Omental fat pad (tissue), 4 donors: Measurements from ENCODE around the gene MAGOH. TPM values are rescaled to one million over a fixed set of nuclear protein-coding genes. Genes with fewer than 3 reads are reported as not detected.

Experiments used
- ATAC-seq: fragments of 150-250 bp; one replicate; pipeline ENCODE4 v1.9.1; 2016; ENCODE audit warnings: mild to moderate bottlenecking, moderate library complexity; ENCODE audit not compliant: low FRiP score
- DNase-seq: peaks from one replicate; pipeline ENCODE4 v3.0.0-alpha.2; 2019; ENCODE audit warnings: low spot score
- total RNA-seq, 4 donors: library from RNA; depleted of rRNA; stranded (reverse); fragments of >200 nt; gene quantifications; one replicate each; pipeline ENCODE4 v1.1.0, GENCODE V29; 2016
- TF ChIP-seq, protein P1 (sequence below), 3 donors: fragments of 450-650 bp; IDR thresholded peaks; one replicate each; pipeline ENCODE4 v1.5.1; 2016 to 2017; ENCODE audit warnings: antibody characterized with exemption in 3 of 3, mild to moderate bottlenecking in 3 of 3, moderate library complexity in 2 of 3

The MAGOH gene
- total RNA-seq, 4 donors from 2014 or later: 20.3 to 46.7 (median 26.8) TPM

DNA sequence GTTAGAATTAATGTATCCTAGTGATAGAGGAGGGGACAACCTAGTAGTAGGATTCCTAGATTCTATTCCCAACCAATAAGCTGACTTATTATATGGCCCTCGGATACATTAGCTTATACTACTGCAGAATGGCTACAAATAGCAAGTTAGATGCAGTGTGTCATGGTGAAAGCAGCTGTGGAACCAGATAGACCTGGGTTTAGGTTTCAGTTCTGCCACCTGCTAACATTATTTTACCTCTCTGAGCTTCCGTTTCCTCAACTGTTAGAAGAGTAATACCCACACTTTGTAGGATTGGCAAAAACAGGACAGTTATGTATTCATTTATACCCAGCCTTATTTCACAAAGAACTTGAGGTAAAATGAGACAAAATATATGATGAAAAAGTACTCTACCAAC lies 21.6 kb upstream of the MAGOH start:
- TF ChIP-seq, protein P1, sequence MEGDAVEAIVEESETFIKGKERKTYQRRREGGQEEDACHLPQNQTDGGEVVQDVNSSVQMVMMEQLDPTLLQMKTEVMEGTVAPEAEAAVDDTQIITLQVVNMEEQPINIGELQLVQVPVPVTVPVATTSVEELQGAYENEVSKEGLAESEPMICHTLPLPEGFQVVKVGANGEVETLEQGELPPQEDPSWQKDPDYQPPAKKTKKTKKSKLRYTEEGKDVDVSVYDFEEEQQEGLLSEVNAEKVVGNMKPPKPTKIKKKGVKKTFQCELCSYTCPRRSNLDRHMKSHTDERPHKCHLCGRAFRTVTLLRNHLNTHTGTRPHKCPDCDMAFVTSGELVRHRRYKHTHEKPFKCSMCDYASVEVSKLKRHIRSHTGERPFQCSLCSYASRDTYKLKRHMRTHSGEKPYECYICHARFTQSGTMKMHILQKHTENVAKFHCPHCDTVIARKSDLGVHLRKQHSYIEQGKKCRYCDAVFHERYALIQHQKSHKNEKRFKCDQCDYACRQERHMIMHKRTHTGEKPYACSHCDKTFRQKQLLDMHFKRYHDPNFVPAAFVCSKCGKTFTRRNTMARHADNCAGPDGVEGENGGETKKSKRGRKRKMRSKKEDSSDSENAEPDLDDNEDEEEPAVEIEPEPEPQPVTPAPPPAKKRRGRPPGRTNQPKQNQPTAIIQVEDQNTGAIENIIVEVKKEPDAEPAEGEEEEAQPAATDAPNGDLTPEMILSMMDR (IDR thresholded peaks at IDR 0.05): no peak
- ATAC-seq (no peak), DNase-seq (no peak)

DNA sequence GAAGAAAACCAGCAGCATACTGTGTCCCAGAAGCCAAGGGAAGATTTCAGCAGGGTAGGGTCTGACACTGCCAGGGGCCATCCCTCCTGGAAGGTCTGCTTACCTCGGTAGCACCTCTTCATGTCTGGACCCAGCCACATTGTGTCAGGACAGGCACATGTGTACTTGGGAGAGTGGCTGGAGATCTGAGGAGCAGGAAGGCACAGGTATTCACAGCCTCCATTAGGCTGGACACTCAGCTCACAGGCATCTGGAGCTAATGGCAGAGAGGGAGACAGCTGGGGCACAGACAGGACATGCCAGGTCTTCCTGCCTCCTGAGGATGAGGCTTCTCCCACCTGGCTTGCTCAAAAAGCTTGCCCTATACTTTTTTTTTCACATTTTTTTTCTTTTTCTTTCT lies 19.9 kb upstream of the MAGOH start:
- no peak for DNase-seq
- TF ChIP-seq, protein P1 (IDR thresholded peaks at IDR 0.05): no peak
- no peak for ATAC-seq

DNA sequence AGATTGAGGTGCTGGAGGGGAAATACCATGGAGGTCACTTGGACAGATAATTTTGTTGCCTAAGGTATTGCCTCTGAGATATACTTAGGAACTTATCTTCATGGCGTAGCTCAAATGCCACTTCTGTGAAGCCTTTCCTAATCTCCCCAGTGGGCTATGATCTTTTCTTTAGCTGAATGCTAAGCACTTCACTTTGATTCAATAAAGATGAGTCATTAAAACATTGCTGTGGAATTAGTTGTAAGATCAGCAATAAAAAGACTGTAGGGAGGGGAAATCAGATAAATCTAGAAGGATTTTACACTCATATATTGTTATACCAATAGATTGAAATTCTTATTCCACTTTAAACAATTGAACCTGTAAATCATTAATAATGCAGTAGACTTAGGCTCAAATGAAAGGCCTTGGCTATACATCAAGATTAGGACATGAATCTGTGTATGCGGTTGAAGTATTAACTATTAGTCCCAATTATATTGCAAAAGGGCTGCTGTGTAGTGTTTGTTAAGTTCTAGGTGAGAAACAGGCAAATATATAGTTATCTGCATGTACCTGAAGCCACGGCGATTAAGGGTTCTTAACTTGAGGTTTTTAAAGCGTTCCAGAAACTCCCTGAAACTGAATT lies 19.2 kb upstream of the MAGOH start:
- ATAC-seq (no peak), DNase-seq (no peak)
- TF ChIP-seq, protein P1 (IDR thresholded peaks at IDR 0.05): no peak

DNA sequence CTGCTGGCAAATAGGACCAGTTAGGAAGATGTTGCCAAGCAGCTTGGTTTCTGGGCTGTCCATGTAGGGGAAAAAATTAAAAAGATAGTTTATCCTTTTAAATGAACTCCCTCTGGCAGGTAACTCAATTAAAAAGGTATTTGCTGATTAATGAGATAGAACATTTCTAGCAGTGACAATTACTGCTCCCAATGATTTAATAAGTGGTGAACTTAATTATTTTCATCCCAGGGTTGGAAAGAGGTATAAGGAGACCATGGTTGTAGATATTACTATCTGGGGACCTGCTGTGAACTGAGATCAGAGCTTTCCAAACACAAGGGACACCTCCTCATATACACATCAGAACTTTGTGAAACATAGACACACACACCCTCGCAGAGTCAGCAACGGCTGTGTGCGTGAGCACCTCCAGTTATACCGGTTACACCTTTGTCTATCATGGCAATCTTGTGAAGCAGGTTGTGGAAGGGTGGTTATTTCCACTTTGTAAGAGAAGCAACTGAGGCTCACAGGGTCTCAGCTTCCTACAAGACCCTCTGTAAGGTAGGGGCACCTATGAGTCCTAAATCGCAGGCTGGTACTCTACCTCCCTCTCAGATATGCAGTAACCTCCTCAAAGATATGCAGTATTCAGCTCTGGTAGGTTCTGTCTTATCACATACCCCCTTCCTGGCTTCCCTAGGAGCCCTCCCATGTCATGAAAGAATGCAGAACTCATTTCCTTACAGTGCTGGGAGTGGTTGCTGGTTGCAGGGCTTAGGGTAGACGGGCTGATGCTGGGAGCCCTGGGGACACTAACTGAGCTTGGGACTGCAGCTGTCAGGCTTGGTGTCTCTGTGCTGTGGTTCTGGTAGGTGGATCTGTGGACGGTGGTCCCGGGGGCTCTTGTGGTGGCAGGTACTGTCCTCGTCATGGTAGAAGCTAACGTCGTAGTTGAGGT lies 18.5 kb upstream of the MAGOH start:
- no peak for ATAC-seq
- TF ChIP-seq, protein P1 (IDR thresholded peaks at IDR 0.05): no peak
- no peak for DNase-seq

DNA sequence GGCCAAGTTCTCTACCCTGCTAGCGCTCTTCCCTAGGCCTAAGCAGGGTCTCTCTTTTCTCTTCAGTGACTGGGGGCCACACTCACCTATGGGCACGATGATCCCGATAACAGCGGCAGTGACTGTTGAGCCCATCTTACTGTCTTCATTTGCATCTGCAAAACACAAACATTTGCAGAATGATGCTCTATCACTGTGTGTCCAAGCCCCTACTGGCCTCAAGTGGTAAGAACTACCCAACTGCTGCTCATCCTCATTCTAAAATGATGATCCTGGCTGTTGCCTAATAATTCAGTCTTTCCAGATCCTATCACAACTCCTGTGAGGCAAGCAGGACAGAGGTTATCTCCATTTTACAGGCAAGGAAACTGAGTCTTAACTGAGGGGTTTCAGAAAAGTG lies 16.7 kb upstream of the MAGOH start:
- DNase-seq (no peak), ATAC-seq (no peak)
- TF ChIP-seq, protein P1 (IDR thresholded peaks at IDR 0.05): no peak

DNA sequence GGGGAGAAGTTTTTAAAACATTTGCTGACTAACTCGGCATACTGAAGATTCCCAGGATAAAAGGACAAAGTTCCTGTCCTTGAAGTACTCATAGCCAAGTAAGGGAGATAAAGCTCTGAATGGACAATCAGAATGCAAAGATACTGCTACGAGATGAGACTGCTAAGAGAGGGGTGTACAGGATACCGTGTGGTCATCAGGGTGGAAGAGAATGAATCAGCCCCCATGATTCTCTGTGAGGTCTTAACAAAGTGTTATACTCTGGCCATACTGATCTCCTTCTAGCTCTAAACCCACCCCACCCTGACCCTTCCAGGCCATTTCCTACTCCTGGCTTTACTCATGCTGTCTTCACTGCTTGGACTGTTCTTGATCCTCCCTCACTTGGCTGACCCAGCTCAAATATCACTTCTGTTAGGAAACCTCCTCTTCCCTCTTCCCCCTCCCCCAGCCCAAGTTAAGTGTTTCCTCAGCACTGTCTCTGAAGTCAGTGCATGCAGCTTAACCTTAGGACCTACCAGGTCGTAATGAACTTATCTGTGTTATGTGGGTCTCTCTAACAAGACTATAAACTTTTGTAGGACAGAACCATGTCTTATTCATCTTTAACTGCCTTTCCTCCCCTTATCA lies 15.8 kb upstream of the MAGOH start:
- TF ChIP-seq, protein P1 (IDR thresholded peaks at IDR 0.05): no peak
- ATAC-seq (no peak), DNase-seq (no peak)
